Activated CD4-positive, CD25-positive, alpha-beta regulatory T cell treated with anti-CD3 and anti-CD28 coated beads, Interleukin-2, amount 50 U/mL, for 24 hours (primary cell): ENCODE results near the gene GATAD2B.
"Not testable (repeated sequence)": the region's sequence is repeated elsewhere in the genome, so short reads cannot be mapped to it uniquely, and the experiment has no call there.

Experiments used
- ATAC-seq, 2 donors: fragments of 150-1000 bp; cut with Tn5 transposase; one replicate each; pipeline ENCODE4 v1.10.0; 2021; ENCODE audit warnings: mild to moderate bottlenecking in 1 of 2, moderate library complexity in 1 of 2

GATAD2B gene

DNA sequence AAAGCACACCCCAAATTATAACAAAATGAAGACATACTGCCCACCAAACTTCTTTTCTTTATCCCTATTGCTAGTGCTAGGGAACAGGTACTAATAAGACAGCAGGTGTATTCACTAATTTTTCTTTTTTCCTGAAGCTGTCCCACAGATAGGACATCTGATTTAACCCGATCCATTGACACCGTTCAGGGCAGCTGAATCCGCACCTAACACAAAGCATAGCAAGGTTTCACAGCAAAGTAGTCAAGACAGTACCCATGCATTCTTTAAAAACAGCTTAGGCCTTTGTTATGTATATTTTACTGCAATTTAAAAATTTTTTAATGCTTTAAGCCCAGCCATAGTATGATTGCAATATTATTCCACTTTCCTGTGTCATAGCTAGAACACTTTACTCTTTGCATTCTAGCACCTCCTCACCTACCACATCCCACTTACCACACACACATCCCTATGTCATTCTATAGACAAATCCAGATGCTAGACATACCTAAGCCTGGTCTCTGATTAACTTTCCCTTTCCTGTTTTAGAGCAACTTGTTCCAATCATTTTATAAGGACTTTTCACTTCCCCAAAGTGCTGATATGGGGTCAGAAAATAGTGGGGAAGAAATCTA lies 40.4 kb downstream of the GATAD2B start:
- ATAC-seq, result no peak

DNA sequence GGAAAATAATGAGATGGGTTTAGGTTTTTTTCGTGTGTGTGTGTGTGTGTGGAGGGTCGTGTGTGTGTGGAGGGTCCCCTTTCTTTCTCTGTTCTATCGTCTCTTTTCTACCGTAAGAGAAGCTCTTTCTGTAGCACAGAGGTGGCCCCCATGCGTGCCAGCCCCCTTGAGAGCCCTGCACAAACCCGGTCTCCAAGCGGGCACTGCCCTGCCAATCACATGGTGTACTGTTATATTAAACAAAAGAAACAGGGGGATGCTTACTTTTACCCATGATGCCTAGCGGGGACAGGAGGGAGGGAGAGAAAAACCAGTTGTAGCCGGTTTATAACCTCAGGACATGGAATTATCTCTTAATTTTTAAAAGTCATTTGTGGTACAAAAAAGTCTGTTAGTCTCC lies 41.0 kb downstream of the GATAD2B start:
- no peak for ATAC-seq

DNA sequence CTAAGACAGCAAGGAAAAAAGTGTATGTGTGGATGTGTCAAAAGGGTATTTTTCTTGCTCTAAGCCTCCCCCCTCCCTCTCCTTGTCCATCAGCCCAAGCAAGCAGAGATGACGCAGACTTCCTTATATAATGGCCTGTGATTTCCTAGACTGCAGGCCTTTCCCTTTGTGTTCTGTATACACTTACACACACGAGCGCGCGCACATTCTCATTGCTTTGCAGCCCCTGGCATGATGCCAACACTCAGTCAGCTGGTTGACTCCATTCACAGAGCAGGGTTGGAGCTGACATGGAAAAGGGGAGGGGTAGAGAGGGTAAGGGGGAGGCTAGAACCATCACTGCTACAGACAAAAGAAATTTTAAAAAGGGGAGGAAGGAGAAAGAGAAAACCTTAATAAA lies 41.8 kb downstream of the GATAD2B start:
- ATAC-seq, result no peak

DNA sequence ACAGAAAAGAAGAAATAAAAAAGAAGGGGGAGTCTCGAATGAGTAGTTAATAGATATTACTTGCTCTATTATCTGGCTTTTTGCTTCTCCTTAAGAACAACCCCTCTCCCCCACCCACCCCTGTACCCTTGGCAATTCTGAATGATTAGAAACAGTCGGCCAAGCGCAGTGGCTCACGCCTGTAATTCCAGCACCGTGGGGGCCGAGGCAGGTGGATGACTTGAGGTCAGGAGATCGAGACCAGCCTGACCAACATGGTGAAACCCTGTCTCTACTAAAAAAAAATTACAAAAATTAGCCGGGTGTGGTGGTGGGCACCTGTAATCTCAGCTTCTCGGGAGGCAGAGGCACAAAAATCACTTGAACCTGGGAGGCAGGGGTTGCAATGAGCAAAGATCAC lies 42.7 kb downstream of the GATAD2B start:
- no peak for ATAC-seq

DNA sequence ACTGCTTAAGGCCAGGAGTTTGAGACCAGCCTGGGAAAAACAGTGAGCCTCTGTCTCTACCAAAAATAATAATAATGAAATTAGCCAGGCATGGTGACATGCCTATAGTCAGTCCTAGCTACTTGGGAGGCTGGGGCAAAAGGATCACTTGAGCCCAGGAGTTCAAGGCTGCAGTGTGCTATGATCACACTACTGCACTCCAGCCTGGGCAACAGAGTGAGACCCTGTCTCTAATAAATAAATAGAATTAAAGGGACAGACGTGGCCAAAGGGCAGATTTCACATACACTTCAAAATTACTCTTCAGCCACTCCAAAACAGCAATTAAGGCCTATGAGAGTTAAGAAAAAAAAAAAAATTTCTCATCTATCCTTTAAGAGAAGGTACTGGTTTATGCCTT lies 45.7 kb downstream of the GATAD2B start:
- no peak for ATAC-seq

DNA sequence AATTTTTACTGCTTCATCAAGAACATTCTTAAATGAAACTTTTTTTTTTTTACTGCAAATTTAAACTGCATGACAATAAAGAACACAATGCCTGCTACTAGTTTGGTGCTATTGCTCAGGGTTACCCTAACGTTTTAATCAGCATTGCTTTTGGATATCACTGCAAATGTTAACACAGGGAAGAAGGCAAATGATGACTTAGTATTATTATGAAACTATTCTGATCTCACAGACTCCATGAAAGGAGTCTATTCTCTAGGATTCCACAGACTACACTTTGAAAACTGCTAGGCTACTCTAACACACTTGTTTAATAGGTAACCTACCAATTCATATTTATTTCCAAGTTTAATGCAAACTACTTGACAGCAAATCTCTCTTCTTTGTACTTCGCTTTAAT lies 49.8 kb downstream of the GATAD2B start:
- no peak for ATAC-seq

DNA sequence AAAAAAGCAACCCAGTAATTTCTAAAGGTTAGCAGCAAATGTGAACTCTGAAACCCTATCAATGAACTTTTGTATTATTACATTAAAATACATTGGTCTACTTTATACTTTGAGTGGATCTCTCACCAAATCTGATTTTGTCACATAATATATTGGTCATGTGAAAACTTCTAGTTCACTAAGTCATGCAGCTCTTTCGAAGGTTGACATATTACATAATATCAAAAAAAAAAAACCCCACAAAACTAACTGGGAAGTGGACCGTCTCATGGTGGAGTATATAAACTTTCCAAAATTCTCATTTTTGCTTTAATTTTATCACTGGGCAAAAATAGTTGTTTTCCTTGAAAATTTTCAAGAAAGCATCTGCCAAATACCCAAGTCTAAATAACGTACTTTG lies 50.4 kb downstream of the GATAD2B start:
- no peak for ATAC-seq

DNA sequence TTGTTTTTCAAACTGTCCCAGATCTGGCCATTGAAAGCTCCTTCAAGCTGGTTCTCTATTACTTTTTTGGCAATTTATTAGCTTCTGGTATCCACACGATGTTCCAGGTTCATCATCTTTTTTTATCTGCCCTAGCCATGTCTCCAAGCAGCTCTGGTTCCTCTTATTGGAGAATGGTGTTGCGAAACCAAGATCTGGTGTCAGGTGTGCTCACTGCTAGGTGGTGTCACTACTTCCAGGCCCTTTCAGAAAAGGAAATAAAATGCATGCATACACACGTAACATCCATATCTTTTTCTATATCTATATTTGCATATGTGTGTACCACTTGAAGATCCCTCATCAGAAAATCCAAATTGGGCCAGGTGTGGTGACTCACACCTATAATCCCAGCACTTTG lies 53.3 kb downstream of the GATAD2B start:
- no peak for ATAC-seq

DNA sequence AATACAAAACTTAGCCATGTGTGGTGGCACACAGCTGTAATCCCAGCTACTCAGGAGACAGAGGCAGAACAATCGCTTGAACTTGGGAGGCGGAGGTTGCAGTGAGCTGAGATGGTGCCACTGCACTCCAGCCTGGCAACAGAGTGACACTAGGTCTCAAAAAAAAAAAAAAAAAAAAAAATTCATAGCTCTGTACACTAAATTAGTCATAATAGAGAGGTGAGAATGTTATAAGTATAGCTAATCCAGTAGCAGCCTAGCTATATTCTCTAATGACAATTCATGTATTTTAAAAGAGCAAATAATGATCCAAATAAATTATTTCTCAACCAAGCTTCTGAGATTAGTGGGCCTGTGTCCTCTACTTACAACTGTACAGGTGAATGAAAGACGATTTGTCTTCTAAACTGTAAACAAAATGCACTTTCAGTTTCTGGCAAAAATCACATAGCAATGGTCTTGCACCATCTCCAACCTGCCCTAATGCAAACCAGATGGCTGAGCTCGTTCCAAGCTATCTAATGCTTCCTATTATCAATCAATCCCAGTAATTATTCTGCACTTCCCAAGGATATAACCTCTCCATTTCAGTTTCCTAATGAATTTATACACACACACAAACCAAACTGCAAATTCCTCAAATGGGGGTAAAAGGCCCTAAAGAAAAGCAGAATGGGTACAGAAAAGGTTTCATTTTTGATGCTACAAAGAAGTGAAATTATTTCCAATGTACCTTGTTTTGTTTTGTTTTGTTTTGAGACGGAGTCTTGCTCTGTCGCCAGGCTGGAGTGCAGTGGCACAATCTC lies 56.5 kb downstream of the GATAD2B start:
- ATAC-seq, result peak in 1 of 2 donors; percentile 41

DNA sequence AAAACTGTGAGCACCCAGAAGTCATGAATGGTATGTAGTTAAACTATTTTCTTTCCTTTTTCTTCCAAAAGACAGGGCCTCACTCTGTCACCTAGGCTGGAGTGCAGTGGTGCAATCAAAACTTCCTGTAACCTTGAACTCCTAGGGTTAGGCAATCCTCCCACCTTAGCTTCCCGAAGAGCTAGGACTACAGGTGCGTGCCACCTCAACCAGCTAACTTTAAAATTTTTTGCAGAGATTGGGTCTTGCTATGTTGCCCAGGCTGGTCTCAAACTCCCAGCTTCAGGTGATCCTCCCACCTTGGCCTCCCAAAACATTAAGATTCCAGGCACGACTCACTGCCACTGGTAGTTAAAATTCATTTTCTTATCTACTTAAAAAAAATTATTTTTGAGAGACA lies 62.5 kb downstream of the GATAD2B start:
- no peak for ATAC-seq

DNA sequence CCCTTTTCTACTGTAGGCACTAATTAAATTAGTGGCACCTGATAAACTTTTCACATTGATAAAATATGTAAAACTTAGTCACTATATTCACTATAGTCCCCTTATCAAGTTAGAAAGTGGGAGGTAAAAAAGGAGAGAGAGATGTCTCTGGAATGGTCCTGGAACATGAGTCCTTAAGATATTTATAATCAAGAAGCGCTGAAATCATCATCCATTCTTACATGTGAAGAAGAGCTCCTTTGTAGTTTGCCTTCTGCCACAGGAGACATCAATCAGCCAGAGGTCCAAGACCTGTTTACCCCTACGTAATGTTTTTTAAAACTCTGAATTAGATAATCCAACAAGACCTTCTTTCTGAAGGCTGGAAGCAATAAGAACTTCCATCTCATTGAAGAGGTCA lies 65.3 kb downstream of the GATAD2B start:
- ATAC-seq, result no peak

DNA sequence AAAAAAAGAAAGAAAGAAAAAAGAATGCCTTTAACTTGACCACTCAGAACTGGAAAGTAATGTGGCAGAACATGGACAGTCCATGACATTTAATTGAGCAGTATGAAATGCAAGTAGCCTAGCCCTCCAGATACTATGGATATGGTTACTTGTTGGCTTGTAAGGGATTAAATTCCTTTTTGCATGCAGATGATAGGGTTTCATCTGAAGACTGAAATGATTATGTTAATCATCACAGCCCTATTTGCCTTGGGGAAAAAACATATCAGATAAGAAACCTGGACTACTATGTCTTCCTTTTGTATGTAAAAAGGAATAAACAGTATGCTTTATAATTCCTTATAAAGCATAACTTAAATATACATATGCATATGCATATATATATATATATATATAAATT lies 66.0 kb downstream of the GATAD2B start:
- no peak for ATAC-seq

DNA sequence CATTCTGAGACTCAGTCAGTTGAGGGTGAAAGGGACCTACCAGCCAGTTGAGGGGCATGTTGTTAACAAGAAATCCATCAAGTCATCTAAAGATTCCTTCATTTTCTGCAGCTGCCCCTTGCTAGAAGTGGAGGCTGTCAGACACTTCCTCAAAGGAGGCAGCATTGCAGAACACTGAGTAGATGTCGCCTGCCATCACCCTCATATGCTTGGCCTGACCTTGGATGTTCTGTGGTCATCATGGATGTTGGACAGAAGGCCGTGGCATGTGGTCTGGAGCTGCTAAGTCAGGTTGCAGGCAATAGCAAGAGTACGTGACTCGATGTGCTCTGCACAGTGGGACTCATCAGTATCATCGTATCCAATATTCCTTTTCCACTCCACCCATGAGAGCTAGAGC lies 70.6 kb downstream of the GATAD2B start:
- no peak for ATAC-seq

DNA sequence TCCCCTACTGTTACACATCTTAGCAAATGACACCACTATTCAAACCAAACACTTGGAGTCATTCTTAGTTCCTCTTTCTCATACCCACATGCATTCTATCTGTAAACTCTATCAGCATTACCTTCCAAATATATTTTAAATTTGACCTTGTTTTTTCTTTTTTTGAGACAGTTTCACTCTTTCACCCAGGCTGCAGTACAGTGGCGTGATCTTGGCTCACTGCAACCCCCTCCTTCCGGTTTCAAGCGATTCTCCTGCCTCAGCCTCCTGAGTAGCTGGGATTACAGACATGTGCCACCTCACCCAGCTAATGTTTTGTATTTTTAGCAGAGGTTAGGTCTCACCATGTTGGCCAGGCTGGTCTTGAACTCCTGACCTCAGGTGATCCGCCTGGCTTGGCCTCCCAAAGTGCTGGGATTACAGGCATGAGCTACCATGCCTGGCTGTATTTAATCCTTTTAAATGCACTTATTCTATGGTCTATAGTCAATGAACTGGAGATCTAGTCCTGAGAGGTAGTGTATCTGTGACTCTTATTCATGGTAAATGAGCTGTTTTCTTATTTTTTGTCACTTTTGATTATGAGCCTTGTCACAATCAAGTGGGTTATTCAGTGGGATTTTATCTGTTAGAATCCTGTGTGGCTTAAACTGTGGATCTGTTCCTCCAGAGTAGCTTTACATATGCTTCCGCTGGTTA lies 73.1 kb downstream of the GATAD2B start:
- peak; percentile 9 to 51 for ATAC-seq

DNA sequence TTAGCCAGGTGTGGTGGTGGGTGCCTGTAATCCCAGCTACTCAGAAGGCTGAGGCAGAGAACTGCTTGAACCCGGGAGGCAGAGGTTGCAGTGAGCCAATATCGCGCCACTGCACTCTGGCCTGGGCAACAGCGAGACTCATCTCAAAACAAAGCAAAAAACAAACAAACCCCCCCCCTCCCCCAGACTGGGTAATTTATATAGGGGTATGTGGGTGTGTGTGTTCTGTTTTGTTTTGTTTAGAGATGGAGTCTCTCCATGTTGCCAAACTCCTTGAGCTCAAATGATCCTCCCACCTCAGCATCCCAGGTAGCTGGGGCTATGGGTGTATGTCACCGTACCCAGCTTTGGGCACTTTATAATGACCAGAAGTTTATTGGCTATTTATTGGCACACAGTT lies 74.0 kb downstream of the GATAD2B start:
- no peak for ATAC-seq

DNA sequence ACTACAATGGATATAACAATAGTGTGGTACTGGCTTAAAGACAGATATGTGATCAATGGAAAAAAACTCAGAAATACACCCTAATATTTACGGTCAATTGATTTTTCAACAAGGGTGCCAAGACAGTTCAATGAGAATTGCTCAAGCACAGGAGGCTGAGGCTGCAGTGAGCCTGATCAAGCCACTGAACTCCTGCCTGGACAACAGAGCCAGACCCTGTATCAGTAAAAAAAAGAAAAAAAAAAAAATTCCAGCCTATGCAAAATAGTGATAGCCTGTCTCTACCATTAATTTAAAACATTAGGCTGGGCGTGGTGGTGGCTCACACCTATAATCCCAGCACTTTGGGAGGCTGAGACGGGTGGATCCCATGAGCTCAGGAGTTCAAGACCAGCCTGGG lies 77.6 kb downstream of the GATAD2B start:
- ATAC-seq, result no peak

DNA sequence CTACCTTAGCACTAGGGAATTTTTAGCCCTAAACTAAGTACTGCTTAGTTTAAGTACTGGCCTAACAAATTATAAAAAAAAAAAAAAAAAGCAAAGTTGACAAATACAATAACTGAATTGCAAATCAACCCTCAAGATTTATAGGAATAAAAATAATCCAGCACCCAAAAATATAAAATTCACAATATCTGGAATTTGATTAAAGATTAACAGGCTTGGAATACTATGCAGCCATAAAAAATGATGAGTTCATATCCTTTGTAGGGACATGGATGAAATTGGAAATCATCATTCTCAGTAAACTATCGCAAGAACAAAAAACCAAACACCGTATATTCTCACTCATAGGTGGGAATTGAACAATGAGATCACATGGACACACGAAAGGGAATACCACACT lies 78.4 kb downstream of the GATAD2B start:
- not testable (repeated sequence) for ATAC-seq

DNA sequence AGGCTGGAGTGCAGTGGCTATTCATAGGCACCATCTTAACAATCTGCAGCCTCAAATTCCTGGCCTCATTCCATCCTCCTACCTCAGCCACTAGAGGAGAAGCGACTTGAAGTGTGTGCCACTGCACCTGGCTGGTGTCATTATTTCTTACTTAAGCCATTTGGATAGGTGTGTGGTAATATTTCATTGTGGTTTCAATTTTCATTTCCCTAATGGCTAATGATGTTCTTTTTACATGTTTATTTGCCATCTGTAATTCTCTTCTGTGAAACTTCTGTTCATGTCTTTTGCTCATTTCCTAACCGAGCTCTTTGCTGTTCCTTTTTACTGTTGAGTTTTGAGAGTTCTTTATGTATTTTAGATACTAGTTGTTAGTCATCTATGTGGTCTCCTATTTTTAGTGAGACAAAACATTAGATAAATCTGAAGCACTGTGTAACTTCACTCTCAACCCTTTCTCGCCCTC lies 80.7 kb downstream of the GATAD2B start:
- ATAC-seq, result peak; percentile 44 to 76

DNA sequence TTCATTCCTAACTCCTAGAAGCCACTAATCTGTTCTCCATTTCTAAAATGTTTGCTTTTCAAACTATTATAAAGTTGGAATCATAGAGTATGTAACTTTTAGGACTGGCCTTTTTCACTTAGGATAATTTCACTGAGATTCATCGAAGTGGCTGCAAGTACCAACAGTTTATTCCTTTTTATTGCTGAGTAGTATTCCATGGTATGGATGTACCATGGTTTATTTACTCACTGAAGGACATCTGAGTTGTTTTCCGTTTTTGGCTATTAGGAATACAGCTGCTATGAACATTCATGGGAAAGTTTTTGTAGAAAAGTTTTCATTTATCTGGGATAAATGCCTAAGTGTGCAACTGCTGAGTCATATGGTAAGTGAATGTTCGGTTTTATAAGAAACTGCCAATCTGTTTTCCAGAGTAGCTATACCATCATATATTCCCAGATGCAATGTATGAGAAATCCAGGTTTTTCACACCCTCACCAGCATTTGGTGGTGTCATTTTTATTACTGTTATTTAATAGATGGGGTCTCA lies 81.2 kb downstream of the GATAD2B start:
- ATAC-seq, result no peak

DNA sequence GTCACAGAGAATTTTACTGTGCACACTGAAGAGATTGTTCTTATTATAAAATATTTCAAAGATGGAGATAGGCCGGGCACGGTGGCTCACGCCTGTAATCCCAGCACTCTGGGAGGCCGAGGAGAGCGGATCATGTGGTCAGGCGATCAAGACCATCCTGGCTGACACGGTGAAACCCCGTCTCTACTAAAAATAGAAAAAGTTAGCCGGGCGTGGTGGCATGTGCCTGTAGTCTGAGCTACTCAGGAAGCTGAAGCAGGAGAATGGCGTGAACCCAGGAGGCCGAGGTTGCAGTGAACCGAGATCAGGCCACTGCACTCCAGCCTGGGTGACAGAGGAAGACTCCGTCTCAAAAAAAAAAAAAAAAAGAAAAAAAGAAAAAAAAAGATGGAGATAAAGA lies 82.0 kb downstream of the GATAD2B start:
- not testable (repeated sequence) for ATAC-seq

DNA sequence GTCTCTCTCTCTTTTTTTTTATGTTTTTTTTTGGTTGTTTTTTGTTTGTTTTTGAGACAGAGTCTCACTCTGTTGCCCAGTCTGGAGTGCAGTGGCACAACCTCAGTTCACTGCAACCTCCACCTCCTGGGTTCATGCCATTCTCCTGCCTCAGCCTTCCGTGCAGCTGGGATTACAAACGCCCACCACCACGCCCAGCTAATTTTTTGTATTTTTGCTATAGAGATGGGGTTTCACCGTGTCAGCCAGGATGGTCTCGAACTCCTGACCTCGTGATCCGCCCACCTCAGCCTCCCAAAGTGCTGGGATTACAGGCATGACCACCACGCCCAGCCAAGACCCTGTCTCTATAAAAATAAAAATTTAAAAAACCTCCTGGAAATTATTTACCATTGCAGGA lies 88.8 kb downstream of the GATAD2B start:
- not testable (repeated sequence) for ATAC-seq

DNA sequence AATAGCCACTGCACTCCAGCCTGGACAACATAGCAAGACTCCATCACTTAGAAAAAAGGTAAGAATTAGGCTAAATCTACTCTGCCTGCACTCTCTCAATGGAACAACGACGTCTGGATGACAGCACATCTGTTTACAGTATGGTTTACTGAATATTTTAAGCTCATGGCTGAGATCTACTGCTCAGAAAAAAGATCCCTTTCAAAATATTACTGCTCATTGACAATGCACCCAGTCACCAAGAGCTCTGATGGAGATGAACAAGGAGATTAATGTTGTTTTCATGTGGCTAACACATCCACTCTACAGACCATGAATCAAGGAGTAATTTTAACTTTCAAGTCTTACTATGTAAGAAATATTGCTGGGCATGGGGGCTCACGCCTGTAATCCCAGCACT lies 89.6 kb downstream of the GATAD2B start:
- no peak for ATAC-seq

DNA sequence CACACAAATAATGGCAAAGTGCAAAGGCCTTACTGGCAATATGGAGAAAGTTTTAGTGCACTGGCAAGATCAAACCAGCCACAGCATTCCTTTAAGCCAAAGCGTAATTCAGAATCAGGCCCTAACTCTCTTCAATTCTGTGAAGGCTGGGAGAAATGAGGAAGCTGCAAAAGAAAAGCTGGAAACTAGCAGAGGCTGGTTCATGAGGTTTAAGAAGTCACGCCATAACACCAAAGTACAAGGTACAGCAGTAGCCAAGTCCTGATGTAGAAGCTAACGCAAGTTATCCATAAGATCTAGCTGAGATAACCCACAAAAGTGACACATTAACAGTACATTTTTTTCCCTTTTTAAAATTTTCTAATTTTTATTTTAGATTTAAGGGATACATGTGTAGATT lies 90.5 kb downstream of the GATAD2B start:
- no peak for ATAC-seq

DNA sequence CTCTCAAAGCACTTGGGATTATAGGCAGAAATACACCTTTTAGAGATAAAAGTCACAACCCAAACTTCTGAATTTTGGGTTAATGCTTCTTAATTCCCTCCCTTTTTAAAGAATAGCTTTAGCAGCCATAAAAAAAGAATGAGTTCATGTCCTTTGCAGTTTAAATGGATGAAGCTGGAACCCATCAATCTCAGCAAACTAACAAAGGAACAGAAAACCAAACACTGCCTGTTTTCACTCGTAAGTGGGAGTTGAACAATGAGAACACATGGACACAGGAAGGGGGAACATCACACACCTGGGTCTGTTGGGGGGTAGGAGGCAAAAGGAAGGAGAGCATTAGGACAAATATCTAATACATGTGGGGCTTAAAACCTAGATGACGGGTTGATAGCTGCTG lies 91.7 kb downstream of the GATAD2B start:
- no peak for ATAC-seq
